IMR-90 (cell line): ENCODE measurements around the gene FAM200C.

Experiments used
- MAZ ChIP-seq: IDR thresholded peaks from 2 replicates; pipeline ENCODE4 v1.6.1; 2012; ENCODE audit warnings: low read depth, mild to moderate bottlenecking, low read length, improper control_type of control experiment, moderate library complexity, borderline replicate concordance
- RCOR1 ChIP-seq: IDR thresholded peaks from 2 replicates; pipeline ENCODE4 v1.6.1; 2012; ENCODE audit warnings: mild to moderate bottlenecking, low read length, improper control_type of control experiment; ENCODE audit not compliant: insufficient replicate concordance
- SMC3 ChIP-seq: fragments of 150-350 bp; IDR thresholded peaks from 2 replicates; pipeline ENCODE4 v1.6.1; 2016; ENCODE audit warnings: low read depth, mild to moderate bottlenecking, antibody characterized with exemption, low read length, moderate library complexity

GRCh38 chr5:160349935-160350303, 49.9 kb downstream of the FAM200C start:
- TF ChIP-seq MAZ, result no peak
- TF ChIP-seq RCOR1, result no peak
- no peak for TF ChIP-seq SMC3
